ENCODE measurements around the gene GRAMD2B.

GRCh38 chr5:126414874-126415502, 8.2 kb upstream of the GRAMD2B start:
- TF ChIP-seq POLR2AphosphoS5 (IDR thresholded peaks at IDR 0.05; ENCODE audit: low read depth, low read length): no peak
- no peak for TF ChIP-seq POLR2A (IDR thresholded peaks at IDR 0.05; ENCODE audit: low read depth, low read length)
